Neural progenitor cell (in vitro differentiated cells): ENCODE data around the gene MSH3.

ENCODE experiments used
- EZH2phosphoT487 ChIP-seq: fragments of 200-600 bp; sonication (generic); IDR thresholded peaks from 2 replicates; pipeline ENCODE4 v1.6.1; 2017; ENCODE audit warnings: antibody characterized with exemption
- TF ChIP-seq, protein P1 (sequence below): fragments of 200-600 bp; sonication (generic); IDR thresholded peaks from 2 replicates; pipeline ENCODE4 v1.5.1; 2017; ENCODE audit warnings: antibody characterized with exemption, mild to moderate bottlenecking

DNA sequence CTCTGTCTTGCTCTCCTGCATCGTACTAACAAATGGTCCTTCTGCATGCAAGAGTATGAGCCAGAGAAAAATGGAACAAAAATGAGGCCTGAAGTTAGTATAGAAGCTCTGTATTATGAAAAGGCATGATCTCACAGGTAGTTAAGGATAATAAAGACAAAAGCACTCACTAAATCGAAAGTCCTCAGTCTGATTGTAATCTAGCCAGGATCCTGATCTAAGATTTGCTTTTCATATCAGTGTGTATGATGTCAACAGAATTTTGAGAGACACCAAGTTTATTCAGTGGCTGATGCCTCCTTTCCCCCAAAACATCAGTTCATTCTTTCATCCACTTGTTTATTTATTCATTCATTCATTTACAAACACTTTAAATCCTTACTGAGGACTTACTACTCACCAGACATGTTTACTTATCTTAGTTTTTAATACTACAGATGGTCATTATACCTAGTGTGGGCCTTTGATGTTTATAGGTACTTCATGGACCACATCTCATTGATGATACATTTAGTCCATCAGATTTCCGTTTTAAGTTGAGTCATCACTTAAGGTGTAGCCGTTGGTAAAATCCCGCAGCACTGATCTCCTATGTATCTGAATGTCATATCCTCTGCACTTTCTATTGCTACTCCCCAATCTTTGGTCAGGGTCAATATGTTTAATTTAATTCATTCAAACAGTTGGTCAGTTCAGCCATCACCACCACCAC lies 105.6 kb downstream of the MSH3 start:
- TF ChIP-seq, protein P1, sequence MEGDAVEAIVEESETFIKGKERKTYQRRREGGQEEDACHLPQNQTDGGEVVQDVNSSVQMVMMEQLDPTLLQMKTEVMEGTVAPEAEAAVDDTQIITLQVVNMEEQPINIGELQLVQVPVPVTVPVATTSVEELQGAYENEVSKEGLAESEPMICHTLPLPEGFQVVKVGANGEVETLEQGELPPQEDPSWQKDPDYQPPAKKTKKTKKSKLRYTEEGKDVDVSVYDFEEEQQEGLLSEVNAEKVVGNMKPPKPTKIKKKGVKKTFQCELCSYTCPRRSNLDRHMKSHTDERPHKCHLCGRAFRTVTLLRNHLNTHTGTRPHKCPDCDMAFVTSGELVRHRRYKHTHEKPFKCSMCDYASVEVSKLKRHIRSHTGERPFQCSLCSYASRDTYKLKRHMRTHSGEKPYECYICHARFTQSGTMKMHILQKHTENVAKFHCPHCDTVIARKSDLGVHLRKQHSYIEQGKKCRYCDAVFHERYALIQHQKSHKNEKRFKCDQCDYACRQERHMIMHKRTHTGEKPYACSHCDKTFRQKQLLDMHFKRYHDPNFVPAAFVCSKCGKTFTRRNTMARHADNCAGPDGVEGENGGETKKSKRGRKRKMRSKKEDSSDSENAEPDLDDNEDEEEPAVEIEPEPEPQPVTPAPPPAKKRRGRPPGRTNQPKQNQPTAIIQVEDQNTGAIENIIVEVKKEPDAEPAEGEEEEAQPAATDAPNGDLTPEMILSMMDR: no peak
- no peak for TF ChIP-seq EZH2phosphoT487
